ENCODE results near the gene VAT1. TPM values are rescaled to one million over a fixed set of nuclear protein-coding genes. Genes with fewer than 3 reads are reported as not detected.

Gene VAT1
- total and polyA plus RNA-seq, 2 of the 13 experiments (the other 11 are each of a cell fraction or from before 2014, with no cell fraction given) = 143 to 205 TPM

GRCh38 chr17:43020789-43021740 is 1.1 kb downstream of the VAT1 start (continued):
- TF ChIP-seq HOMEZ (CRISPR knock-in tag; IDR thresholded peaks at IDR 0.05; ENCODE audit: low read depth) (peak; percentile 54; the same call in 1 of the 2 replicates), SIN3B (IDR thresholded peaks at IDR 0.05; ENCODE audit: low read length) (0 out of 2 replicates have a peak, but pooled peaks have one; percentile 22)

GRCh38 chr17:43020030-43020621 is 2.1 kb downstream of the VAT1 start:
- no peaks in the 10 kb centered on the region for H4K20me1 ChIP-seq (ENCODE audit: insufficient read depth, low read length)
- H3K27me3 ChIP-seq (ENCODE audit: control insufficient read depth in 1 of 2, insufficient read depth in 2 of 2, low read length in 2 of 2) = no peaks in the 10 kb centered on the region; a peak in 1 of 5 replicates
- H2AFZ ChIP-seq (ENCODE audit: low read length) = no peak overlapping the region
- H3K27ac ChIP-seq (ENCODE audit: extremely low read length, insufficient read depth, low read length) = peak overlapping the region; percentile 39
- ATAC-seq (no peak), FAIRE-seq (peak; percentile 50), DNase-seq (ENCODE audit: low spot score) (no peak)
- no TSS peak for BruUV-seq (replicated peaks)
- peak overlapping the region; percentile 80 for H3K4me2 ChIP-seq (ENCODE audit: low read depth, low read length)
- peak overlapping the region; percentile 39 for H3K9ac ChIP-seq (ENCODE audit: insufficient read depth, low read depth, low read length)
- POLR2A ChIA-PET = interaction anchor here (0.7 to 4.5 kb wide), 4 partner anchors 9 to 152 kb away, joined by 5 to 55 read pairs (median 12); partner anchors contain the start of genes NBR1 and RPL27
- H3K4me1 ChIP-seq (ENCODE audit: insufficient read depth, low read length) = peaks cover 53% of the 10 kb centered on the region
- in situ Hi-C loops (cut with HindIII; ENCODE audit: extremely low pct_ligation_motif_present, low pct_unique_long_range_greater_than_20kb) = no loop called here
- intact Hi-C loops (cut with micrococcal nuclease; ENCODE audit: unreplicated experiment) = loop anchor here (5.0 kb wide), 2 partner anchors 192 to 312 kb away; partner anchors contain the start of gene TMEM106A
- 76% methylated on average over 6 of the region's 6 CpGs for WGBS (ENCODE audit: low lambda C conversion rate)
- peaks cover 19 to 46% of the 10 kb centered on the region in 2 experiments for H3K36me3 ChIP-seq (replicated peaks in 1 of 2; ENCODE audit: control insufficient read depth in 1 of 2, insufficient read depth in 2 of 2, low read length in 2 of 2)
- H3K9me3 ChIP-seq (ENCODE audit: low read length) = no peaks in the 10 kb centered on the region
- peaks cover 26% of the 10 kb centered on the region for H3K79me2 ChIP-seq (ENCODE audit: insufficient read depth, low read length)
- CTCF ChIA-PET (ENCODE audit: low intra/inter-chr PET ratio, low total read pairs) = no interaction called here
- peak overlapping the region in 2 of 3 experiments; percentile 4 to 100; a peak in 2 of 6 replicates for H3K4me3 ChIP-seq (replicated peaks in 1 of 3; ENCODE audit: insufficient read depth in 1 of 3, low read depth in 2 of 3, low read length in 3 of 3)
- no peak for TF ChIP-seq FOXA1 (IDR thresholded peaks at IDR 0.05)
- 0 out of 2 replicates have a peak, but pooled peaks have one; percentile 12 for TF ChIP-seq FOXA1 (CRISPR knock-in tag; IDR thresholded peaks at IDR 0.05)
- peak; percentile 77 for TF ChIP-seq CEBPG (CRISPR knock-in tag; IDR thresholded peaks at IDR 0.05)
- no peak for TF ChIP-seq KLF16 (CRISPR knock-in tag; IDR thresholded peaks at IDR 0.05)
- peak; percentile 72; the same call in 1 of the 2 replicates for TF ChIP-seq THRA (CRISPR knock-in tag; IDR thresholded peaks at IDR 0.05; ENCODE audit: borderline replicate concordance)
- TF ChIP-seq MED13 (CRISPR knock-in tag; IDR thresholded peaks at IDR 0.05) = no peak
- no peak for TF ChIP-seq ZNF768 (CRISPR knock-in tag; IDR thresholded peaks at IDR 0.05)
- no peak for TF ChIP-seq ZNF569 (CRISPR knock-in tag; IDR thresholded peaks at IDR 0.05; ENCODE audit: borderline replicate concordance)
- no peak for TF ChIP-seq ZFP1 (CRISPR knock-in tag; IDR thresholded peaks at IDR 0.05)
- TF ChIP-seq NCOR1 (IDR thresholded peaks at IDR 0.05; ENCODE audit: borderline replicate concordance, low read length) = no peak
- TF ChIP-seq ZNF329 (CRISPR knock-in tag; IDR thresholded peaks at IDR 0.05; ENCODE audit: low read depth) = no peak
- no peak for TF ChIP-seq SMAD1 (CRISPR knock-in tag; IDR thresholded peaks at IDR 0.05; ENCODE audit: borderline replicate concordance, low read depth)
- TF ChIP-seq ZNF788 (CRISPR knock-in tag; IDR thresholded peaks at IDR 0.05; ENCODE audit: borderline replicate concordance) = no peak
- TF ChIP-seq ZUFSP (CRISPR knock-in tag; IDR thresholded peaks at IDR 0.05; ENCODE audit: borderline replicate concordance) = no peak
- no peak for TF ChIP-seq ZNF124 (CRISPR knock-in tag; IDR thresholded peaks at IDR 0.05)
- TF ChIP-seq SNAPC2 (CRISPR knock-in tag; IDR thresholded peaks at IDR 0.05) = no peak
